ENCODE results near the gene NOSIP.

DNA sequence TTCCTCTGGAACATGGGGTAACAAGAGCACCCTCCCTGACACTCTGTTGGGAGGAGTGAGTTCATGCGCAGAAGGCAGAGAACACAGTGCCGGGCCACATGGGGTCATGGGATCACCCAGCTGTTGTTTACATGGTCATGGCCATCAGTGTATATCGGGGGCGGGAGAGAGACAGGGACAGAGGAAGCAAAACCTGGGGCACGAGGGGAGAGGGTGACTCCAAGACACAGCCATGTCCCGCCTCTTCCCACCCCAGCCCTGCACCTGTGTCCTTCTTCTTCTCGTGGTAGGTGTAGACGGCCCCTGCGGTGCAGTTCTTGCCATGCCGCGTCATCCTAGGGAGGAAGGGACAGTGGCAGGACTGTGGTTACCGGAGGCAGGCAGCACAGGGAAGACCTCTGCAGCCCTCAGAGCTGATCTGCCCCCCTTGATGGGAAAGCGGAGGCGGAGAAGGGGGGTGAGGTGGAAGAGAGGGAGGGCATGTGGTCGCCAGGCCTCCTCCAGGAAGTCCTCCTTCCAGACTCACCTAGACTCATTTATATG lies 19.9 kb downstream of the NOSIP start:
- TF ChIP-seq, protein P1, sequence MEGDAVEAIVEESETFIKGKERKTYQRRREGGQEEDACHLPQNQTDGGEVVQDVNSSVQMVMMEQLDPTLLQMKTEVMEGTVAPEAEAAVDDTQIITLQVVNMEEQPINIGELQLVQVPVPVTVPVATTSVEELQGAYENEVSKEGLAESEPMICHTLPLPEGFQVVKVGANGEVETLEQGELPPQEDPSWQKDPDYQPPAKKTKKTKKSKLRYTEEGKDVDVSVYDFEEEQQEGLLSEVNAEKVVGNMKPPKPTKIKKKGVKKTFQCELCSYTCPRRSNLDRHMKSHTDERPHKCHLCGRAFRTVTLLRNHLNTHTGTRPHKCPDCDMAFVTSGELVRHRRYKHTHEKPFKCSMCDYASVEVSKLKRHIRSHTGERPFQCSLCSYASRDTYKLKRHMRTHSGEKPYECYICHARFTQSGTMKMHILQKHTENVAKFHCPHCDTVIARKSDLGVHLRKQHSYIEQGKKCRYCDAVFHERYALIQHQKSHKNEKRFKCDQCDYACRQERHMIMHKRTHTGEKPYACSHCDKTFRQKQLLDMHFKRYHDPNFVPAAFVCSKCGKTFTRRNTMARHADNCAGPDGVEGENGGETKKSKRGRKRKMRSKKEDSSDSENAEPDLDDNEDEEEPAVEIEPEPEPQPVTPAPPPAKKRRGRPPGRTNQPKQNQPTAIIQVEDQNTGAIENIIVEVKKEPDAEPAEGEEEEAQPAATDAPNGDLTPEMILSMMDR (IDR thresholded peaks at IDR 0.05; ENCODE audit: low read depth, low read length), result no peak
- TF ChIP-seq POLR2A (IDR thresholded peaks at IDR 0.05; ENCODE audit: extremely low read depth, insufficient read length), result no peak
